HG02759 (cell line): Measurements from ENCODE around the gene COL23A1.
"Not testable (repeated sequence)": the region's sequence is repeated elsewhere in the genome, so short reads cannot be mapped to it uniquely, and the experiment has no call there.

ENCODE experiments used
- ATAC-seq: cut with Tn5 transposase; IDR thresholded peaks from one replicate; pipeline ENCODE4 v1.9.1; 2021; ENCODE audit warnings: mild to moderate bottlenecking, moderate library complexity; ENCODE audit not compliant: unreplicated experiment

The COL23A1 gene

DNA sequence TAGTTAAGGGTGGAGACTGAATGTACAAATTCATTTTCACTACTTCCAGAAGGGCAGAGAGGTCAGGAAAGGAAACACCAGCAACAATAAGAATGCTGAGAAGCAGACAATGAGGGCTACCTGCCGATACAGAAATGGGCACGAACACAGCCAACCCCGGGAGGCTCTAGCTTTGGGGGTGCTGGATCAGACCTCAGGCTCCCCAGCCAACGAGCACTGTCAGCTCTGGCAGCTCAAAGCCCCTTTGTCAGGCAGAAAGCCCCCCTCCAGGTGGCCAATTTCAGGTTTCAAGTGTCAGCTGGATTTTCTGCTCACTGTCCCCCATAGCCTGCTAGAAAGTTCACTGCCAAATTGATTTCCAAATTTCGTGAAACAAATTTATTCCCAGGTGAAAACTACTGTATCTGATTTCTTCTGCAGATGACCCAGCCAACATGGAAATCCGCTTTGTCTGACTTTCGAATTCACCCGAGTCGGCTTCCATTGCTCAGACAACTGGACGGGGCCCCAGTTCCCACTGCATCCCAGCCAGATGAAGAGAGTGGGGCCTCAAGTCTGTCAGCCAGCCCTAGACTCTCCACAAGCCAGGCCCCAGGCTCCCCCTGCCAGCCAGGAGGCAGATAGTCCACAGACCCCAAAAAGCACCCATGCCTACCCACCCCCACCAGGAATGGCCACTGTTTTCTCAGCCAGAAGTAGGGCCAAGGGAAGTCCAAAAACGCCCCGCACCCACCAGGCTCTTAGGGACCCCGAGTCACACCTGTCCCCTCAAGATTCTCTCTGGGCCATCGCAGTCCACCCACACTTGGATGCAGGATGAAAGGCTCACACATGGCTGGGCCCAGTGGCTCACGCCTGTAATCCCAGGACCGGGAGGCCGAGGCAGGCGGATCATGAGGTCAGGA lies 261.1 kb downstream of the COL23A1 start:
- no peak for ATAC-seq

DNA sequence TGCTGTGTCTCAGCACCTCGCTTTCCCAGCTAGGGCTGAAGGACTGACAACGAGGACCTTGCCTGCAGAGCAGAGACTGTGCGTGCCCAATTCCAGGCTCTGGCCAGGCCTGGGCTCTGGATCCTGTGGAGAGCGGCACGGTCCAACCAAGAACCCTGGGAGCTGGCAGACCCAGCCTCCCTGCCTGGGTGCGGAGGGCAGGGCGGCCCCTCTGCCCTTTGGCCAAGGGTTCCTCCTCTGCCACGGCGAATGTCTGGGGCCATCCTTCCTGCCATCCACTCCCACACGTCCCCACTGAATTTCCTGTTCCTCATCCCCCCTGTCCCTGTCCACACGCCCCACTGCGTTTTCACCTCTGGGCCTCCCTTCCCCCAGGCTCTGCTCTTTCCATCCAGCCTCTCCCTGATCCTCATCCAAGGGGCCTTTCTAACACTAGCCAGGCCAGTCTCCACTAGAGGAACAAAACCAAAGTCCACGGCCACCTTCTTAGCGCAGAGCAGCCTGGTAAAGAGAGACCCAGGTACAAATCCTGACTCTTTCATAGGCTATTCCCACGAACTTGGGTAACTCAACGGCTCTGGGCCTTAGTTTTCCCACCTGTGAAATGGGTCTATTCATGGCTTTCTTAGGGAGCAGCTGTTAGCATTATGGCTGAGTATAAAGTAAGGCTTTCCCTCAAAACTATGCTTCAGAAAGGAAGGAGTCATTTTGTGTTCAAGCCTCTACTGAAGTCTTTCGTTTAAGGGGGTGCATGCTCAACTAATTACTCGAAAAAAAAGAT lies 262.1 kb downstream of the COL23A1 start:
- ATAC-seq = no peak

DNA sequence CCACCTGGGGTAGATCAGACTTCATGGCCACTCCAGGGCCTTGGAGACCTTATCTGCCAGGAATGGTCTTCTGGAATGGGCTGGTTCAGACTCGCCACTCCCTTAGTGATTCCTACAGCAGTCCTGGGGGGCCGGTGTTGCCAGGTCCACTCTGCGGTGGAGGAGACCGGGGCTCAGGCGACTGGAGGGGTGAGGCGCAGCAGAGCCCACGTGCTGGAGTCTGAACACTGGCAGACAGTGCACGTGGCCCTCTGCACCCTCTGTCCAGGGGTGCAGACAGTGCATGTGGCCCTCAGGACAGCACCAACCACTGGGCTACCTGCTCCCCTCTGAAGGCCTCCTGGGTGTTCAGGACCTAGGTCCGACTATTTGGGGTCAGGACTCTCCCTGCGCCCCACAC lies 262.7 kb downstream of the COL23A1 start:
- ATAC-seq = no peak

DNA sequence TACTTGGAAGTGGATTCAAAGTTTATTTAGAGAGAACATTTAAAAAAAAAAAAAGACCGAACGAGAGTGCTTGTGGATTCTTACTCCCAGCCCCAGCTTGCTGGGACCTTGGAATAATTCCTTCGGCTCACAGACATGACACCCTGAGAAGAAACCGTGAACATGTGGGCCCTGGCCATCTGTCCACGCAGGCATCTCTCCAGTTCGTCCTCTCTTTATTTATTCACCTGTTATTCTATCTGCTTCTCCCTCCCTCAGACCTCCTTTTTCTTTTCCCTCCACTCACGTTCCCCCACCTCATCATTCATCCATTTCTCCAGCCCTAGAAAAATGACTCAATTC lies 263.8 kb downstream of the COL23A1 start:
- ATAC-seq = no peak

DNA sequence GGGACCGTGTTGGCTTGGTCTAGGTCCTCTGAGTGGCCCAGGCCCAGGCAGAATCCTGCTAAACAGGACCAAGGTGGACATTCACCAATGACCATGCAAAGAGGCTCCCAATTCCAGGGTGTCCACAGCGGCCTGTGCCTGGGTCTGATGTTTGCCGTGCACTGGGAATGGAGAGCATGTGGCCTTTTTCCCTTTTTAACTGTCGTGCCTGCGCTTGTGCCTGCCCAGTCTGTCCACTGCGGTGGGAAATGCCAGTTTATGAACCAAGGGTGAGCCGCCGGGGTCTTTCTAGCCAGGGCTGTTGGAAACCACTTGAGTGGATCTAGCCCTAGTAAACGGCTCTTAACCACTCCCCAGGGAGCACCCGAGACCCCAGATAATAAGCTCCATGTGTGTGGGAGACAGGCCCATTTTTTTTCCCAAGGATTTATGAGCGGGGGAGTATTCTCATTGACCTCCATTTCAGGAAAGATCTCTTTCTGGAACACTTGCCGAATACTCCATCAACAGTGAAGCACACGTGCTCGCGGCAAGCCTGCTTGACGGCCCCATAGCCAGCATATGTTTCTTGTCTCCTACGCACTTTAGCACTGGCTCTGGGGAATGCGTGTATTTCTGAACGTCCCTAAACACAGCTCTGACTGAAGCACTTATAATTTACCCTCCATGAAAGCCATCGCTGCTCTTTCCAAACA lies 264.4 kb downstream of the COL23A1 start:
- ATAC-seq = no peak

DNA sequence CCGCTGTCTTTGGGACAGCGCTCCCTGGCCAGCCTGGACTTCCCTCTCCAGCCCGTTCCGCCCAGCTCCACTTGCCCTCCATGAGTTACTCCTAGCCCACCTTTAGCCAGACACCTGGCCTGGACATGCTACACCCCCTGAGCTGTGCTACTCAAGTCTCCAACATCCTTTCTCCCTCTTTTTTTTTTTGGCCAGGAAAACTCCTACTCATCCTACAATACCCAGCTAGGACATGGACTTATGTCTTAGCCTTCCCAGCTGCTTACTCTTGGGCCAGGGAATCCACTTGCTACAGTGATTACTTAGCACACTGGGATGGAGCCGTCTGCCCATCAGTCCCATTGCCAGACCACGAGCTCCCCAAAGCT lies 264.9 kb downstream of the COL23A1 start:
- ATAC-seq = no peak

DNA sequence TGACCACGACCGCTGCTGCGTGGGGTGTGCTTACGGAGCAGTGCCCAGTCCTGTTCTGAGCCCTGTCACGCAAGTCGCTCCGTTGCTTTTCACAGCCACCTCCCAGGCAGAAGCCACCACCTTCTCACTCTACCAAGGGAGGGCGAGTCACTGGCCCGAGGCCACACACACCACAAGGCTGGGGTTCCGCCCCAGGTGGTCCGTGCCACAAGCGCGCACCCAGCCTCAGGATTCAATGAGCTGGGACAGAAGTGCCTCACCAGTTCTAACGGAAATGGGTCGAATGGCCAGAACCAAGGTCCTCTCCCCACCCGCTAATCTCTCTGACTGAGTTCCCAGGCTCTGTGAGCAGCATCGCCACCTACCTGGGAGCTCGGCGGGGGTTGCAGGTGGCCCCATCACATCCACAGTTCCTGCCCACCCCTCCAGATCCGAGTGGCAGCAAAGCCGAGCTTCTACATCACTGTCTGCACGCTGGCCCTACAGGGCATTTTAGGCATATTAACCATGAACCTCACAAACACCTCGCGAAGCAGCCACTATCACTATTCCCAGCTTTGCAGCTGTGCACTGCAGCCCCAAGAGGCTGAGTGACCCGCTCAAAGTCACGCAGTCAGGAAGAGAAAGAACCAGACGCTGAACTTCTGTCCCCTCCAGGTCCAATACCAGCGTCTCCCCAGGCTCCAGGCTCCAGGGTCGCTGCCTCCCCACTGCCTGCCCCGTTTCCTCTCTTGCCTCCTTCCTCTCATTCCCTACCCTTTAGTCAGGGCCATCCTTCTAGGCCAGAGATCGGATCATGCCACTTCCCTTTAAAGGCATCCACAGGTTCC lies 265.5 kb downstream of the COL23A1 start:
- no peak for ATAC-seq

DNA sequence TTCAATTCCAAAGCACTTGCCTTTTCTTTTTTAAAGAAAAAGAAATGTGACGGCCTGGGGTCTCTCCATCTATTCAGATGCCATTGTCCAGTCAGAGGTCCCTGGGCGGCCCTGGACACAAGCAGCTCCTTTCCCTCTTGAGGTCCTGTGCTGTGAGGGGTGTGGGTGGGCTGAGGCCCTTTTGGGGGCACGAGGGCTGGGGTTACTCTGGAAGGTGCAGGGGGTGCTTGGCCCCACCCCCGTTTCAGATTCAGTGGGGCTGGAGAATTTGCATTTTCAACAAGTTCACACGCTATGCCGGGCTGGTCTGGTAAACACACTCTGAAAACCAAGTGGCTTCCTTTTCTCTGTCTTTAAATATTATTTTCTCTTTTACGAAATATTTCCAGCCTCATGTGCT lies 266.2 kb downstream of the COL23A1 start:
- no peak for ATAC-seq

DNA sequence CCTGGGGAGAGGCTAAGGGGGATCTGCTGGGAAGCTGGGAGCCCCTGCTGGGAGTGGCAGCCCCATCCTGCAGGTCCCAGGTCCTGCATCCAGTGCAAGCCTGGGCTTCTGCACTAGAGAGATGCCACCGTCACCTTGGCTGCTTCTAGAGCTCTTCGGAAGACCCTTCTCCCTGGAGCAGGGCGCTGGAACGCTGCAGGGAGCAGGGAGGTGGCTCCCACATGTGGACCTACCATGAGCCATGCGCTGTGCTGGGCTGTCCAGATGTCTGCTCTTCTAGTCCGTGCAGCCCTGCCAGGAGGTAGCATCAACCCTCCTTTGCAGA lies 266.7 kb downstream of the COL23A1 start:
- no peak for ATAC-seq

DNA sequence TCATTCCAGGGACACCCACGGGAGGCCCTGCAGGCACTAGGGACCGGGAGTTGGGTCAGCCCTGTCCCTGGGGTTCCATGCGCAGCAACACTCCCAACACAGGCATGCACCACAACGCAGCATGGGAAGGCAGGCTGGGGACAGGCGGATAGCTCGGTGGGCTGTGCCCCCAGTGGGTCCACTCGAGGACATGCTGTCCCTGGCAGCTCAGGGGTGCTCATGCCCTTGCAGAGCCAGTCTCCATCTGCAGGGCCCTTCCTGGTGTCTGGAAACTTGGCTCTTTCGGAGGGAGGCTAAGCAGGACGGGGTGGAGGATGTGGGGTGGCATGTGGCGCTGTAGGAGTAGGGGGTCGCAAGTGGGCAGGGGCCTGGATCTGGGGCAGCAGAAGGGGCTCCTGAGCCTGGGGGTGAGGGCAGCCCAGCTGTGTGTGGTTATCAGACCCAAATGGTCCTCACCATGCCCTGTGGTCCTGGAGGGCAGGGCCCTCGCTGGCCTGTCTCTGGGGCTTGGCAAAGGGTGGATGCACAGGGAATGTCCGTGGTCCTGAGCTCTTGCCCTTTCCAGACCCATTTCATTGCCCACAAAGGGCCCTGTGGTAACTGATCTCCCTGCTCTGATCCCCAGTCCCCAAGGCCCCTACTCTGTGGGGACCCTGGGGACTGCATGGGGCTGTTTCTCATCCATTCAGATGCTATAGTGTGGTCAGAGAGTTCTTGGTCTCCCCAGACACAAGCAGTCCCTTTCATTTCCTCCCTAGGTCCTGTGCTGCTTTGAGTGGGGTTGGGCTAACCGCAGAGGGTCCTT lies 267.3 kb downstream of the COL23A1 start:
- no peak for ATAC-seq

DNA sequence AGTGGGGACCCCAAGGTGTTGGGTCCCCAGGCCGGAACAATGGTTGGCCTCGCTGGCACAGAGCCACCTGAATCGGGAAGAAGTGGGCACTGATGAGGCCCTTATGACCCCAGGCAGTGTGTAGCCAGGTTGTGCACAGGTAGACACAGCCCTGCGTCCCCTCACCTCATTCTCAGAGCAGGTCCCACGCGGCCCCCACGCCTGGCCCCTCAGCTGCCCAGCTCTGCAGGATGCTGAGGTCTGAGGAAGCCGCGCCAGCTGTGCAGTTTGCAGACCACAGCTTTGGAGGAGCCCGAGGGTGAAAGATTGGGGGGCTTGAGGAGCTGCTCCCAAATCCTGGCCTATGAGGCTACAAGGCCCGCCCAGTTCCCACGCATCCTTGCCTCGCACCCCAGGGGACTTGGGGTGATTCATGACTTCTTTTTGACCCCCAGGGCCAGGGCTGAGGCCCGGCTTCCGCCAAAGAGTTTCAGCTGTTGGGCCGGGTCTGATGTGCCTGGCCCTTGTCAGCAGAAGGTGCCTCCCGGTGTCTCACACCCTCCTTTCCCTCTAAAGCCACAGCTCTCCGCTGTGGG lies 269.8 kb downstream of the COL23A1 start:
- no peak for ATAC-seq

DNA sequence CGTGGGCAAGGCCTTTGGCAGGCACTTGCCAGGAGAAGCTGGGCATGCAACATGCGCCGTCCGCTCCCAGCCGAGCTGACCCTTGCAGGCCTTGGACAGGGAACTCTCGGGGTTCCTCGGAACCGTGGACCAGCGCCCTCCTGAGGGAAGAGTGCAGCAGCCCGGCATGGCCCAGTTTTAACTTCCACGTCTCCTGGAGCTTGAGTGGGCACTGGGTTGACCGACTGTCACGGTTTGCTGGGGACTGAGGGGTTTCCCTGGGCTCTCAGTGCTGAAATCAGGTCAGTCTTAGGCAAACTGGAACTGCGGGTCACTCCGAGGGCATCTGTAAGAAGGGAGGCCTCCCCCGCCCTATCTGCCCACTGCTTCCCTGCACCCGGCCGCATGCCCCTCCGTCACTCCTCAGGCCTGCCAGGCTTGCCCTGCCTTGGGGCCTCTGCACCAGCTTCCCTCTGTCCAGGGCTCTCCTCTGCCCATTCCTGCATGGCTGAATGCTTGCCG lies 270.6 kb downstream of the COL23A1 start:
- ATAC-seq = no peak

DNA sequence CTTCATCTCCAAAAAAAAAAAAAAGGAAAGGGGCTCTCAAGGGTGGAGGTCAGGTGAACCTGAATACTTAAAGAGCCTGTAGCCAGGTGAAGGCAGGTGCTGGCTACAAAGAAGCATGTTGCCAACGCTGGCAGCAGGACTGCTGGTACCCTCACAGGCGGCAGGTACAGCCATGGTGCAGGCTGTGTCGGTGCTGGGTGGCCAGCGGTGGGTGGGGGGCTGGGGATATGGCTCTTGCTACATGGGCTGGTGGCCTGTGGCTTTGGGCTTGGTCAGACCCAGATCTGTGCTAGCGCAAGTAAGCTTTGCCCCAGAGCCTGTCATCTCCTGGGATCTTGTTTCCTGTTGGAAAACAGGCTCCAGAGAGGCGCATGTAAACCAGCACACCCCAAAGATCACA lies 271.3 kb downstream of the COL23A1 start:
- no peak for ATAC-seq

DNA sequence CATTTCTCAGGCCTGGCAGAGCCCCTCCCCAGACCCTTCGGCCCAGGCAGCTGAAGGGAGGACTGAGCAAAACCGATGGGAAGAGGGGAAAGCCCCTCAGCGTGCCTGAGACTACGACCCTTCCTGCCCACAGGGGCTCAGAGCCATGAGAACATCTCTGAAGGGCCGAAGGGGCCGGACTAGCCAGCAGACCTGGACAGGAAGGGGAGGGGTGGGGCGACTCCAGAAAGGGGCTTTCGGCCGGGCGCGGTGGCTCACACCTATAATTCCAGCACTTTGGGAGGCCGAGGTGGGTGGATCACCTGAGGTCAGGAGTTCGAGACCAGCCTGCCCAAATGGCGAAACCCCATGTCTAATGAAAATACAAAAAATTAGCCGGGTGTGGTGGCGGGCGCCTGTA lies 271.8 kb downstream of the COL23A1 start:
- ATAC-seq = no peak

DNA sequence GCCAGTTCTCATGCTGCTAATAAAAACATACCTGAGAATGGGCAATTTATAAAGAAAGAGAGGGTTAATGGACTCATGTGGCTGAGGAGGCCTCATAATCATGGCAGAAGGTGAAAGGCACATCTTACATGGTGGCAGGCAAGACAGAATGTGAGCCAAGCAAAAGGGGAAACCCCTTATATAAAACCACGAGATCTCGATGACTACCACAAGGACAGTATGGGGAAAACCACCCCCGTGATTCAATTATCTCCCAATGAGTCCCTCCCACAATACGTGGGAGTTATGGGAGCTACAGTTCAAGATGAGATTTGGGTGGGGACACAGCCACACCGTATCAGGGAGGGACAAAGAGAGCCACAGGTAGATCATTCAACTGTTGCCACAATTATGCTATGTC lies 272.5 kb downstream of the COL23A1 start:
- not testable (repeated sequence) for ATAC-seq

DNA sequence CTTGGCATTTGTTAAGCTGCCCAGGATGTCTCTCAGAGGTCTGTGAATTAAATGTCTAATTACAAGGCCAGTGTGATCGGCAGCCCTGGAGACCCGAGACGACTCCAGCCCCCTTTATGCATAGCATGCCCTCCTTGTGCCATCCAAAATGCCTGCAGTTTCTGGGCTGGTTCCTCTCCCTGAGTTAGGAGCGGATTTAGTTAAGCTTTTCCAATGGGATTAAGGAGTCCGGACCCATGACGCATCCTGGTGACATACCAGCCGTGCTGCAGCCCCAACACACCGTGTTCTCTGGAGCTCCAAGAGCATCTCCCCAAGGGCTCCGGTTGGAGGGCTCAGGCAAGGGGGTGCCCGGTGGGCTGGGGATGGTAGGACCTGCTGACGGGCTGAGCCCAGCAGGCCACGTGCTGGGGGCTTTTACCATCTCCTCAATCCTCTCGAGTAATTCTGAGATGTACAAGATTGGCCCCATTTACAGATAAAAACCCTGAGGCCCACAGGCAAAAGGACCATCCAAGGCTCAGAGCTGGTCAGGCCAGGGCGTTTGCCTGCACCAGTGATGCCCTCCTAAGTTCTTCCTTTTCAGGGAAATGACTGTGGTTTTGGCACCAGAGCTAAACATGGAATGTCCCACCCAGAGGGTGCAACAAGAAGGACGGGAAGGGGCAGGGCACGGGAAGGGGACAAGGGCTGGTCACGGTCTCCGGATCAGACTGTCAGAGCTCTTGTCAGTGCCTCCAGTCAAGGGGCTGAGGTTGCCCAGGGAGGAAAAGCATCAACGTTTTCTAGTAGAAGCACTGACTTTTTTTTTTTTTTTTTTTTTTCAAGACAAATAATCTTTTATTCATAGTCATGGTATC lies 275.0 kb downstream of the COL23A1 start:
- no peak for ATAC-seq

DNA sequence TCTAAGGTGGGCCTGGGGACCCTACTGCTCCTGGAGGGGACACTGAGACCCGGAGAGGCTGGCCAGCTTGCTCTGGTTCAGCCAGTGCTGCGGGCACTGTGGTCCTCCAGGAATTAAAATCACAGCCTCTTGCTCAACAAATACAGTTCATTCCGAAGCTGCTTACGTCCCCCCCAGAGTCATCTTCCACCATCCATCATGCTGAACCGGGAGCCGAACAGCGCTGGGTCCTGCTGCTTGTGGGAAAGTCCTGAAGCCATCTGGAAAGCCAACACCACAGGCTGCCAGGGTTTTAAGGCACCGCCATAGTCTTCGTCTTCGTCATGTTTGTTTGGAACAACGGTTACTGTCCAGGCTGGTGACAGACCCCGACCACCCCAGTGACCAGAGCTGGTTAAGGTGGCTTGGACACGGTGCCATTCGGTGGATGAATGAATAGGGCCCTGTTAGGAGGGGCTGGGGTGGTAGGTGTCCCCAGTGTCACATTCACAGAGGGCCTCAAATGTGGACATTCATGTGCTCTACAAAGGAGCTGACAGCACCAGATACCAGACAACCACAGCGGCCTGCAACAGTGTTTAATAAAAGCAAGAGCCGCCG lies 276.0 kb downstream of the COL23A1 start:
- no peak for ATAC-seq

DNA sequence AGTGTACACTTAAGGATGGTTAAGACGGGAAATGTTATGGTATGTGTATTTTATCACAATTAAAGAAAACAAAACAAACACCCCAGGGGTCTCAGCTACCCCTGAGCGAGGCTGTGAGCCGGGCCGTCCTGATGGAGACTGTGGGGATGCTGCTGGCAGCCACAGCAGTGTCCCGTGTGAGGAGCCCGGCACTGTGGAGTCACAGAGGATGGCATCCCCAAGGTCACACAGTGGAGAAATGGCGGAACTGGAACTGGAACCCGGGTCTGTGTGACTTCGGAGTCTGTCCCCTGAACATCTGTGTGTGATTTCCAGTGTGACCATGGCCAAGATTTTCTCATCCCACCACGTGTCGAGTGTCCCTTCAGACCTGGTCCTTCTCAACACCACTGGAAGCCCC lies 276.9 kb downstream of the COL23A1 start:
- ATAC-seq = no peak
